HepG2 (cell line): Measurements from ENCODE around the gene TRAPPC5. TPM values are rescaled to one million over a fixed set of nuclear protein-coding genes. Genes with fewer than 3 reads are reported as not detected.

Experiments
- ATAC-seq: fragments of 200-7000 bp; cut with Tn5 transposase; 3 replicates; pipeline ENCODE4 v1.9.1; 2020; ENCODE audit warnings: mild to moderate bottlenecking, moderate library complexity
- BruUV-seq: library from RNA; stranded (reverse); fragments of 400-500 nt; replicated peaks from 2 replicates; lab custom pipeline; 2021; lab: Mats Ljungman, UMichigan
- CTCF ChIA-PET: fragments of 300-600 bp; formaldehyde crosslinking; extraction: SDS; loops from one replicate; lab custom pipeline; 2021; ENCODE audit warnings: low total read pairs, inconsistent platforms, low intra/inter-chr PET ratio; lab: Yijun Ruan, JAX
- POLR2A ChIA-PET: fragments of 350-600 bp; sonication (Branson Sonifier 250); formaldehyde crosslinking; loops from one replicate; lab custom pipeline; 2020; ENCODE audit warnings: antibody characterized with exemption, inconsistent platforms; lab: Yijun Ruan, JAX
- DNase-seq: peaks from one replicate; pipeline ENCODE4 v3.0.0-alpha.2; 2015; ENCODE audit warnings: low spot score
- FAIRE-seq: peaks from 3 replicates; lab custom pipeline; 2011; peaks lifted over from hg19 to GRCh38; lab: Jason Lieb, UNC
- H2AFZ ChIP-seq: one replicate; pipeline ENCODE4 v1.6.1; 2011; ENCODE audit warnings: low read length, inconsistent platforms
- H3K27ac ChIP-seq: fragments of 300-600 bp; 3 replicates; pipeline ENCODE4 v1.8.0; 2011; ENCODE audit warnings: mixed run types, mild to moderate bottlenecking, mixed read lengths, low read length, inconsistent platforms; ENCODE audit not compliant: insufficient read depth; ENCODE audit errors: extremely low read length
- H3K27me3 ChIP-seq, 2 experiments: fragments of 200-600 bp in 1 of 2; 2 replicates in 1 of 2; 3 replicates in 1 of 2; pipeline versions ENCODE4 v1.6.0 to v1.8.0; 2011; ENCODE audit warnings: low read length in 2 of 2, mild to moderate bottlenecking in 2 of 2, moderate library complexity in 2 of 2, inconsistent platforms in 1 of 2; ENCODE audit not compliant: insufficient read depth in 2 of 2, control insufficient read depth in 1 of 2
- H3K36me3 ChIP-seq, 2 experiments: fragments of 200-600 bp in 1 of 2; replicated peaks in 1 of 2; 2 replicates in 1 of 2; 3 replicates in 1 of 2; pipeline versions ENCODE4 v1.5.1 to v1.8.0; 2011; ENCODE audit warnings: low read length in 2 of 2, inconsistent platforms in 1 of 2; ENCODE audit not compliant: insufficient read depth in 2 of 2, control insufficient read depth in 1 of 2
- H3K4me1 ChIP-seq: 2 replicates; pipeline ENCODE4 v1.5.1; 2012; ENCODE audit warnings: low read length, inconsistent platforms; ENCODE audit not compliant: insufficient read depth
- H3K4me2 ChIP-seq: 2 replicates; pipeline ENCODE4 v1.6.0; 2011; ENCODE audit warnings: low read depth, low read length, inconsistent platforms
- H3K4me3 ChIP-seq, 3 experiments: fragments of 200-600 bp in 1 of 3; sonication (generic), shearing (Covaris generic) in 1 of 3; replicated peaks in 1 of 3; 2 replicates each; pipeline ENCODE4 v1.5.1; 2011 to 2016; ENCODE audit warnings: low read length in 3 of 3, inconsistent platforms in 2 of 3, low read depth in 2 of 3, mild to moderate bottlenecking in 2 of 3, control low read depth in 1 of 3, mixed read lengths in 1 of 3; ENCODE audit not compliant: insufficient read depth in 1 of 3
- H3K79me2 ChIP-seq: one replicate; pipeline ENCODE4 v1.6.1; 2011; ENCODE audit warnings: low read length, inconsistent platforms; ENCODE audit not compliant: insufficient read depth
- H3K9ac ChIP-seq: 2 replicates; pipeline ENCODE4 v1.6.0; 2011; ENCODE audit warnings: mild to moderate bottlenecking, low read depth, low read length, inconsistent platforms; ENCODE audit not compliant: insufficient read depth
- H3K9me3 ChIP-seq: 2 replicates; pipeline ENCODE4 v1.5.1; 2012; ENCODE audit warnings: mild to moderate bottlenecking, low read length
- H4K20me1 ChIP-seq: 2 replicates; pipeline ENCODE4 v1.6.0; 2011; ENCODE audit warnings: inconsistent platforms, mild to moderate bottlenecking, low read length, moderate library complexity; ENCODE audit not compliant: insufficient read depth
- ATM ChIP-seq: fragments of 450-650 bp; IDR thresholded peaks from 2 replicates; pipeline ENCODE4 v1.7.1; 2017; ENCODE audit warnings: mild to moderate bottlenecking, borderline replicate concordance
- CHCHD3 ChIP-seq: sonication (generic); formaldehyde crosslinking; IDR thresholded peaks from 2 replicates; pipeline ENCODE4 v1.8.0; 2022; ENCODE audit warnings: mild to moderate bottlenecking, missing genetic modification reagents, moderate library complexity
- IKZF4 ChIP-seq: sonication (generic); formaldehyde crosslinking; IDR thresholded peaks from 2 replicates; pipeline ENCODE4 v1.5.1; 2020; ENCODE audit warnings: borderline replicate concordance, mild to moderate bottlenecking, low read depth, missing genetic modification reagents; ENCODE audit errors: not compliant biosample characterization
- KAT8 ChIP-seq: IDR thresholded peaks from 2 replicates; pipeline ENCODE4 v1.6.1; 2016; ENCODE audit warnings: missing genetic modification reagents, missing compliant biosample characterization
- KDM3A ChIP-seq: IDR thresholded peaks from 2 replicates; pipeline ENCODE4 v1.6.1; 2018; ENCODE audit warnings: low read depth, missing compliant biosample characterization
- MIER3 ChIP-seq: IDR thresholded peaks from 2 replicates; pipeline ENCODE4 v1.6.1; 2016; ENCODE audit warnings: missing compliant biosample characterization, borderline replicate concordance
- RBFOX2 ChIP-seq: fragments of 200-400 bp; formaldehyde crosslinking; IDR thresholded peaks from 2 replicates; pipeline ENCODE4 v1.6.1; 2017; ENCODE audit warnings: low read depth, mild to moderate bottlenecking, low read length
- REL ChIP-seq: sonication (generic); formaldehyde crosslinking; conservative IDR thresholded peaks from 2 replicates; pipeline ENCODE4 v1.8.0; 2022; ENCODE audit warnings: mild to moderate bottlenecking, missing genetic modification reagents, moderate library complexity
- SP2 ChIP-seq: sonication (generic); formaldehyde crosslinking; IDR thresholded peaks from 2 replicates; pipeline ENCODE4 v1.5.1; 2020; ENCODE audit warnings: mild to moderate bottlenecking, missing genetic modification reagents
- ZNF20 ChIP-seq: sonication (generic); formaldehyde crosslinking; IDR thresholded peaks from 2 replicates; pipeline ENCODE4 v1.4.0; 2020; ENCODE audit warnings: mild to moderate bottlenecking, moderate library complexity, missing genetic modification reagents
- ZNF460 ChIP-seq: sonication (generic); formaldehyde crosslinking; IDR thresholded peaks from 2 replicates; pipeline ENCODE4 v1.5.1; 2020; ENCODE audit warnings: missing genetic modification reagents, mild to moderate bottlenecking, borderline replicate concordance
- ZNF709 ChIP-seq: sonication (generic); formaldehyde crosslinking; IDR thresholded peaks from 2 replicates; pipeline ENCODE4 v1.5.0; 2020; ENCODE audit warnings: mild to moderate bottlenecking, missing genetic modification reagents
- WGBS: methylation state at CpG from one replicate; pipeline ENCODE4 v1.1.6; 2017; ENCODE audit warnings: low lambda C conversion rate; 5-methylcytosine and 5-hydroxymethylcytosine counted together
- in situ Hi-C: cut with HindIII; loops from 2 replicates; pipeline ENCODE4 v1.10.0; 2017; ENCODE audit warnings: low pct_unique_long_range_greater_than_20kb; ENCODE audit not compliant: extremely low pct_ligation_motif_present
- intact Hi-C: fragments of 100-400 bp; cut with micrococcal nuclease; formaldehyde crosslinking; loops from one replicate; pipeline ENCODE4 v1.10.0; 2022; ENCODE audit not compliant: unreplicated experiment
- polyA plus RNA-seq, 8 experiments: library from polyadenylated mRNA; depleted of rRNA in 3 of 8; stranded (reverse) in 7 of 8; unstranded in 1 of 8; fragments of >200 nt; fragmentation: Illumina TruSeq in 4 of 8; extraction: Trizol in 4 of 8; gene quantifications; 2 replicates each; pipeline versions ENCODE4 v1.2.1 to v1.2.3, GENCODE V29; 2011 to 2016; ENCODE audit warnings: low read depth in 4 of 8, missing spikeins in 1 of 8, mixed read lengths in 1 of 8; ENCODE audit not compliant: insufficient read depth in 1 of 8
- total RNA-seq, 5 experiments: library from RNA; depleted of rRNA; stranded (reverse); fragments of >200 nt; fragmentation: Illumina TruSeq; extraction: Trizol; gene quantifications; 2 replicates each; pipeline ENCODE4 v1.2.3, GENCODE V29; 2016; ENCODE audit warnings: low read depth in 1 of 5
- TF ChIP-seq, protein P1 (sequence below): sonication (generic); formaldehyde crosslinking; IDR thresholded peaks from 2 replicates; pipeline ENCODE4 v1.5.1; 2020; ENCODE audit warnings: missing genetic modification reagents, mild to moderate bottlenecking, borderline replicate concordance

The TRAPPC5 gene
- total and polyA plus RNA-seq, 2 of the 13 experiments (the other 11 are each of a cell fraction or from before 2014, with no cell fraction given), result 38.5 to 78.7 TPM

DNA sequence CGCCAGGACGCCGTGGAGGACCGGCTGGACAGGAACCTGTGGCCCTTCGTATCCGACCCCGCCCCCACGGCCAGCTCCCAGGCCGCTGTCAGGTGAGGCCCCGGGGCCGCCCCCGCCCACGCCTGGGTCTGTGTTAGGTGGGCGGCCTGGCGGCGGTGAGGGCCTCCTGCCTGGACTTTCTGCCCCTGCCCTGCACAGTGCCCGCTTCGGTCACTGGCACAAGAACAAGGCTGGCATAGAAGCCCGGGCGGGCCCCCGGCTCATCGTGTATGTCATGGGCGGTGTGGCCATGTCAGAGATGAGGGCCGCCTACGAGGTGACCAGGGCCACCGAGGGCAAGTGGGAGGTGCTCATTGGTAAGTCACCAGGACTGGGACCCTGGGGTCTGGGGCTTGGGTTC, 33.5 kb upstream of the TRAPPC5 start:
- no peak for DNase-seq
- Histone ChIP-seq H2AFZ (no peak overlapping the region), H3K4me1 (peaks cover under 1% of the 10 kb centered on the region), H3K9ac (no peak overlapping the region), H3K9me3 (no peaks in the 10 kb centered on the region), H3K79me2 (no peaks in the 10 kb centered on the region), H3K27ac (no peak overlapping the region), H3K36me3 (no peaks in the 10 kb centered on the region), H4K20me1 (no peaks in the 10 kb centered on the region), H3K4me3 (no peak overlapping the region), H3K4me2 (no peak overlapping the region), H3K27me3 (no peaks in the 10 kb centered on the region)
- no TSS peak for BruUV-seq
- WGBS, result 100% methylated on average over 1 of the region's 26 CpGs
- ChIA-PET CTCF (no interaction called here), POLR2A (no interaction called here)
- in situ Hi-C loops (no loop called here), intact Hi-C loops (no loop called here)
- ATAC-seq, result no peak
- no peak for FAIRE-seq
- TF ChIP-seq REL (no peak), RBFOX2 (peak; percentile 36; the same call in 1 of the 2 replicates)

GRCh38 chr19:7648265-7649014, 32.2 kb upstream of the TRAPPC5 start:
- Histone ChIP-seq H3K27ac (no peak overlapping the region), H2AFZ (no peak overlapping the region), H4K20me1 (no peaks in the 10 kb centered on the region), H3K4me2 (no peak overlapping the region), H3K9ac (no peak overlapping the region), H3K36me3 (no peaks in the 10 kb centered on the region), H3K9me3 (no peaks in the 10 kb centered on the region), H3K79me2 (no peaks in the 10 kb centered on the region)
- intact Hi-C loops (no loop called here), in situ Hi-C loops (no loop called here)
- CTCF ChIA-PET, result no interaction called here
- ATAC-seq (no peak), DNase-seq (no peak), FAIRE-seq (no peak)
- POLR2A ChIA-PET, result no interaction called here
- TF ChIP-seq CHCHD3 (CRISPR knock-in tag), result no peak
- TF ChIP-seq MIER3 (CRISPR knock-in tag), result no peak
- TF ChIP-seq KDM3A, result no peak
- no peak for TF ChIP-seq ZNF709 (CRISPR knock-in tag)
- no peak for TF ChIP-seq SP2 (CRISPR knock-in tag)
- TF ChIP-seq ATM, result no peak
- TF ChIP-seq KAT8 (CRISPR knock-in tag), result no peak
- TF ChIP-seq IKZF4 (CRISPR knock-in tag), result no peak
- no peak for TF ChIP-seq ZNF460 (CRISPR knock-in tag)
- TF ChIP-seq, protein P1, sequence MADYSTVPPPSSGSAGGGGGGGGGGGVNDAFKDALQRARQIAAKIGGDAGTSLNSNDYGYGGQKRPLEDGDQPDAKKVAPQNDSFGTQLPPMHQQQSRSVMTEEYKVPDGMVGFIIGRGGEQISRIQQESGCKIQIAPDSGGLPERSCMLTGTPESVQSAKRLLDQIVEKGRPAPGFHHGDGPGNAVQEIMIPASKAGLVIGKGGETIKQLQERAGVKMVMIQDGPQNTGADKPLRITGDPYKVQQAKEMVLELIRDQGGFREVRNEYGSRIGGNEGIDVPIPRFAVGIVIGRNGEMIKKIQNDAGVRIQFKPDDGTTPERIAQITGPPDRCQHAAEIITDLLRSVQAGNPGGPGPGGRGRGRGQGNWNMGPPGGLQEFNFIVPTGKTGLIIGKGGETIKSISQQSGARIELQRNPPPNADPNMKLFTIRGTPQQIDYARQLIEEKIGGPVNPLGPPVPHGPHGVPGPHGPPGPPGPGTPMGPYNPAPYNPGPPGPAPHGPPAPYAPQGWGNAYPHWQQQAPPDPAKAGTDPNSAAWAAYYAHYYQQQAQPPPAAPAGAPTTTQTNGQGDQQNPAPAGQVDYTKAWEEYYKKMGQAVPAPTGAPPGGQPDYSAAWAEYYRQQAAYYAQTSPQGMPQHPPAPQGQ (CRISPR knock-in tag), result no peak
- no peak for TF ChIP-seq ZNF20 (CRISPR knock-in tag)
- TF ChIP-seq, all 625 proteins: peak for 0
- Histone ChIP-seq H3K27me3 (no peaks in the 10 kb centered on the region), H3K4me1 (peaks cover 11% of the 10 kb centered on the region), H3K4me3 (no peak overlapping the region)
- BruUV-seq, result no TSS peak
- 78% methylated on average over 11 of the region's 15 CpGs for WGBS
